Mammary epithelial cell (primary cell): ENCODE results near the gene TP53BP1.

Experiments
- CTCF ChIP-seq, 2 donors: IDR thresholded peaks in 1 of 2; conservative IDR thresholded peaks in 1 of 2; 2 replicates each; pipeline ENCODE4 v1.5.1; 2011 to 2012; ENCODE audit warnings: inconsistent platforms in 2 of 2, low read length in 2 of 2, mild to moderate bottlenecking in 2 of 2, control low read depth in 1 of 2, low read depth in 1 of 2; ENCODE audit not compliant: insufficient read depth in 1 of 2; ENCODE audit errors: extremely low read depth in 1 of 2
- EZH2 ChIP-seq: IDR thresholded peaks from 2 replicates; pipeline ENCODE4 v1.6.1; 2012; ENCODE audit warnings: low read length, inconsistent platforms, borderline replicate concordance

- TF ChIP-seq CTCF (conservative IDR thresholded peaks at IDR 0.05 in 1 of 2, IDR thresholded peaks at IDR 0.05 in 1 of 2; ENCODE audit: extremely low read depth in 1 of 2, insufficient read depth in 1 of 2, low read depth in 1 of 2, low read length in 2 of 2) (no peak), EZH2 (no peak)
Observed at GRCh38 chr15:43463998-43464397, 29.0 kb downstream of the TP53BP1 start.
